ENCODE results near the gene MAP3K13. TPM values are rescaled to one million over a fixed set of nuclear protein-coding genes. Genes with fewer than 3 reads are reported as not detected.

The MAP3K13 gene
- total RNA-seq, 1 donor from 2014 or later, result 21.6 TPM

DNA sequence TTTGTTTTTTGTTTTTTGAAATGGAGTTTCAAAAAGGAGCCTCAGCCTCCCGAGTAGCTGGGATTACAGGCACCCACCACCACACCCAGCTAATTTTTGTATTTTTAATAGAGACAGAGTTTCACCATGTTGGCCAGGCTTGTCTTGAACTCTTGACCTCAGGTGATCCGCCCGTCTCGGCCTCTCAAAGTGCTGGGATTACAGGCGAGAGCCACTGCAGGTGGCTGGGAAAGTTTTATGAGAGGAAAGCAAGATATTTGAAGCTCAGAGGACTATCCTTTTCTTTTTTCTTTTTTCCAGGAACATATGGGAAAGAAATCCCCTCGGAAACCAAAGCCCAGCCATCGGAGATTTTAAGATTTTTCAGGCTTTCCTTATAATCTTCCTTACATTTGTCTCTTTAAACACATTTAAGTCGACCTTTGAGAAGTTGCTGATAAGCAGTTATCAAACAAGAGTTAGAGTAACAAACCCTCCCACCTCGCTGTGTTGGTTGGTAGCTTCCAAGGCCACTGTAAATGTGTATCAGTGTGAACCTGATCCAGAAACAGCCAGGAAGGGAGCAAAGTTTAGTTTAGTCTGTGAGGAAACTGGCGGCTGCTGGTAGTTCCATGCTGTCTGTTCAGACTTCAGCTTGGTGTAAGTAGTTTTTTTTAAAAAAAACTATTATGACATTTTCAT is 34.5 kb upstream of the MAP3K13 start:
- Histone ChIP-seq H3K4me3 (ENCODE audit: insufficient read depth, low read depth, low read length) (no peak overlapping the region), H3K36me3 (ENCODE audit: insufficient read depth, low read length) (no peaks in the 10 kb centered on the region), H3K27ac (ENCODE audit: low read depth, low read length) (no peak overlapping the region), H3K27me3 (ENCODE audit: insufficient read depth, low read length) (no peaks in the 10 kb centered on the region), H2AFZ (ENCODE audit: low read depth, low read length) (no peak overlapping the region), H3K4me1 (ENCODE audit: insufficient read depth, low read length) (no peaks in the 10 kb centered on the region), H3K9me3 (ENCODE audit: insufficient read depth, low read depth, low read length) (no peaks in the 10 kb centered on the region), H4K20me1 (ENCODE audit: insufficient read depth, low read length) (no peaks in the 10 kb centered on the region), H3K9ac (ENCODE audit: low read length) (no peak overlapping the region), H3K79me2 (ENCODE audit: insufficient read depth, low read length) (no peaks in the 10 kb centered on the region), H3K4me2 (ENCODE audit: low read length) (no peak overlapping the region)
- Mint-ChIP-seq H3K9me3 (ENCODE audit: unreplicated experiment) (no peaks in the 10 kb centered on the region), H3K36me3 (ENCODE audit: low read depth, unreplicated experiment) (peaks cover 2% of the 10 kb centered on the region), H3K27me3 (ENCODE audit: low read depth, unreplicated experiment) (no peaks in the 10 kb centered on the region), H3K4me1 (ENCODE audit: low read depth, unreplicated experiment) (peaks cover 10% of the 10 kb centered on the region), H3K4me3 (ENCODE audit: unreplicated experiment) (no peak overlapping the region), H3K27ac (ENCODE audit: unreplicated experiment) (no peak overlapping the region)
- TF ChIP-seq, protein P1, sequence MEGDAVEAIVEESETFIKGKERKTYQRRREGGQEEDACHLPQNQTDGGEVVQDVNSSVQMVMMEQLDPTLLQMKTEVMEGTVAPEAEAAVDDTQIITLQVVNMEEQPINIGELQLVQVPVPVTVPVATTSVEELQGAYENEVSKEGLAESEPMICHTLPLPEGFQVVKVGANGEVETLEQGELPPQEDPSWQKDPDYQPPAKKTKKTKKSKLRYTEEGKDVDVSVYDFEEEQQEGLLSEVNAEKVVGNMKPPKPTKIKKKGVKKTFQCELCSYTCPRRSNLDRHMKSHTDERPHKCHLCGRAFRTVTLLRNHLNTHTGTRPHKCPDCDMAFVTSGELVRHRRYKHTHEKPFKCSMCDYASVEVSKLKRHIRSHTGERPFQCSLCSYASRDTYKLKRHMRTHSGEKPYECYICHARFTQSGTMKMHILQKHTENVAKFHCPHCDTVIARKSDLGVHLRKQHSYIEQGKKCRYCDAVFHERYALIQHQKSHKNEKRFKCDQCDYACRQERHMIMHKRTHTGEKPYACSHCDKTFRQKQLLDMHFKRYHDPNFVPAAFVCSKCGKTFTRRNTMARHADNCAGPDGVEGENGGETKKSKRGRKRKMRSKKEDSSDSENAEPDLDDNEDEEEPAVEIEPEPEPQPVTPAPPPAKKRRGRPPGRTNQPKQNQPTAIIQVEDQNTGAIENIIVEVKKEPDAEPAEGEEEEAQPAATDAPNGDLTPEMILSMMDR (IDR thresholded peaks at IDR 0.05; ENCODE audit: insufficient read depth, low read depth, low read length), result no peak
- TF ChIP-seq EZH2 (IDR thresholded peaks at IDR 0.05; ENCODE audit: insufficient read depth, low read length), result no peak
- no peak for FAIRE-seq
- DNase-seq (ENCODE audit: low read depth), result no peak

- Histone ChIP-seq H3K4me3 (ENCODE audit: insufficient read depth, low read depth, low read length) (no peak overlapping the region), H3K4me2 (ENCODE audit: low read length) (no peak overlapping the region), H3K4me1 (ENCODE audit: insufficient read depth, low read length) (no peaks in the 10 kb centered on the region), H3K36me3 (ENCODE audit: insufficient read depth, low read length) (no peaks in the 10 kb centered on the region), H2AFZ (ENCODE audit: low read depth, low read length) (no peak overlapping the region), H3K27ac (ENCODE audit: low read depth, low read length) (no peak overlapping the region), H3K79me2 (ENCODE audit: insufficient read depth, low read length) (no peaks in the 10 kb centered on the region), H4K20me1 (ENCODE audit: insufficient read depth, low read length) (no peaks in the 10 kb centered on the region), H3K27me3 (ENCODE audit: insufficient read depth, low read length) (no peaks in the 10 kb centered on the region), H3K9ac (ENCODE audit: low read length) (no peak overlapping the region), H3K9me3 (ENCODE audit: insufficient read depth, low read depth, low read length) (no peaks in the 10 kb centered on the region)
- Mint-ChIP-seq H3K27ac (ENCODE audit: unreplicated experiment) (no peak overlapping the region), H3K9me3 (ENCODE audit: unreplicated experiment) (no peaks in the 10 kb centered on the region), H3K27me3 (ENCODE audit: low read depth, unreplicated experiment) (no peaks in the 10 kb centered on the region), H3K36me3 (ENCODE audit: low read depth, unreplicated experiment) (peaks cover 2% of the 10 kb centered on the region), H3K4me3 (ENCODE audit: unreplicated experiment) (no peak overlapping the region), H3K4me1 (ENCODE audit: low read depth, unreplicated experiment) (peaks cover 12% of the 10 kb centered on the region)
- DNase-seq (ENCODE audit: low read depth), result no peak
- TF ChIP-seq EZH2 (IDR thresholded peaks at IDR 0.05; ENCODE audit: insufficient read depth, low read length), result no peak
- TF ChIP-seq, protein P1 (IDR thresholded peaks at IDR 0.05; ENCODE audit: insufficient read depth, low read depth, low read length), result no peak
- FAIRE-seq, result no peak
These were observed 32.7 kb upstream of the MAP3K13 start for GRCh38 chr3:185330238-185330637.

- H3K4me3 Mint-ChIP-seq (ENCODE audit: unreplicated experiment), result no peak overlapping the region
- H3K4me2 ChIP-seq (ENCODE audit: low read length), result no peak overlapping the region
- H3K4me1 ChIP-seq (ENCODE audit: insufficient read depth, low read length), result no peaks in the 10 kb centered on the region
- no peaks in the 10 kb centered on the region for H3K9me3 Mint-ChIP-seq (ENCODE audit: unreplicated experiment)
- no peak overlapping the region for H3K27ac ChIP-seq (ENCODE audit: low read depth, low read length)
- no peak overlapping the region for H3K9ac ChIP-seq (ENCODE audit: low read length)
- TF ChIP-seq EZH2 (IDR thresholded peaks at IDR 0.05; ENCODE audit: insufficient read depth, low read length), result no peak
- TF ChIP-seq, protein P1 (IDR thresholded peaks at IDR 0.05; ENCODE audit: insufficient read depth, low read depth, low read length), result no peak
- FAIRE-seq (no peak), DNase-seq (ENCODE audit: low read depth) (no peak)
- H3K27me3 Mint-ChIP-seq (ENCODE audit: low read depth, unreplicated experiment), result no peaks in the 10 kb centered on the region
- no peak overlapping the region for H3K4me3 ChIP-seq (ENCODE audit: insufficient read depth, low read depth, low read length)
- H3K36me3 ChIP-seq (ENCODE audit: insufficient read depth, low read length), result no peaks in the 10 kb centered on the region
- H3K27me3 ChIP-seq (ENCODE audit: insufficient read depth, low read length), result no peaks in the 10 kb centered on the region
- no peak overlapping the region for H3K27ac Mint-ChIP-seq (ENCODE audit: unreplicated experiment)
- H3K4me1 Mint-ChIP-seq (ENCODE audit: low read depth, unreplicated experiment), result peaks cover 15% of the 10 kb centered on the region
- peaks cover 2% of the 10 kb centered on the region for H3K36me3 Mint-ChIP-seq (ENCODE audit: low read depth, unreplicated experiment)
- H3K9me3 ChIP-seq (ENCODE audit: insufficient read depth, low read depth, low read length), result no peaks in the 10 kb centered on the region
- no peaks in the 10 kb centered on the region for H4K20me1 ChIP-seq (ENCODE audit: insufficient read depth, low read length)
- H2AFZ ChIP-seq (ENCODE audit: low read depth, low read length), result no peak overlapping the region
- no peaks in the 10 kb centered on the region for H3K79me2 ChIP-seq (ENCODE audit: insufficient read depth, low read length)
These were observed 32.3 kb upstream of the MAP3K13 start for GRCh38 chr3:185330644-185331043.

All from astrocyte (in vitro differentiated cells and primary cell).